Colonic mucosa (tissue), 4 donors: Measurements from ENCODE around the gene IMPA2. TPM values are rescaled to one million over a fixed set of nuclear protein-coding genes. Genes with fewer than 3 reads are reported as not detected.

Source experiments
- DNase-seq: peaks from one replicate; pipeline ENCODE4 v3.0.0-alpha.2; 2020
- H3K27ac ChIP-seq: fragments of 200-600 bp; one replicate; pipeline ENCODE4 v1.8.0; 2021
- H3K27me3 ChIP-seq: fragments of 200-600 bp; one replicate; pipeline ENCODE4 v1.8.0; 2021
- H3K36me3 ChIP-seq: fragments of 200-600 bp; one replicate; pipeline ENCODE4 v1.8.0; 2021
- H3K4me1 ChIP-seq: fragments of 200-600 bp; one replicate; pipeline ENCODE4 v1.8.0; 2021; ENCODE audit warnings: mild to moderate bottlenecking
- H3K4me3 ChIP-seq: fragments of 200-600 bp; one replicate; pipeline ENCODE4 v1.8.0; 2021
- H3K9ac ChIP-seq, 2 donors: one replicate each; pipeline ENCODE4 v1.7.0; 2013; ENCODE audit warnings: control low read depth in 2 of 2, low read depth in 2 of 2, low read length in 2 of 2
- H3K9me3 ChIP-seq: fragments of 200-600 bp; one replicate; pipeline ENCODE4 v1.8.0; 2021
- CTCF ChIP-seq: fragments of 200-600 bp; IDR thresholded peaks from one replicate; pipeline ENCODE4 v1.8.0; 2022; ENCODE audit warnings: antibody characterized with exemption, mild to moderate bottlenecking
- intact Hi-C: fragments of 100-400 bp; cut with DNase I; formaldehyde crosslinking; loops from one replicate; pipeline ENCODE4 v1.14.1; 2022
- total RNA-seq, 2 donors: library from RNA; stranded (reverse); fragmentation: NEBNext Ultra II Directional in 1 of 2; extraction: Animal tissue kit (Norgen Biotek cat#: 25700) in 1 of 2; gene quantifications; one replicate each; pipeline ENCODE4 v1.2.1, GENCODE V29; 2021
- donor health status: healthy.
- donor health status: DM: no; HTN: no; CAD: no.
- donor health status: DM: no; HTN: no; CAD: no.

IMPA2 gene
- total RNA-seq, 2 donors from 2014 or later: 150 to 201 TPM

GRCh38 chr18:12028040-12028628 is 46.8 kb downstream of the IMPA2 start:
- Histone ChIP-seq H3K27ac (no peak overlapping the region), H3K36me3 (no peaks in the 10 kb centered on the region), H3K9ac (no peak overlapping the region), H3K27me3 (no peaks in the 10 kb centered on the region), H3K9me3 (no peaks in the 10 kb centered on the region), H3K4me3 (no peak overlapping the region), H3K4me1 (no peaks in the 10 kb centered on the region)
- no peak for DNase-seq
- TF ChIP-seq CTCF: no peak
- intact Hi-C loops: no loop called here

- Histone ChIP-seq H3K36me3 (no peaks in the 10 kb centered on the region), H3K4me1 (no peaks in the 10 kb centered on the region), H3K27me3 (no peaks in the 10 kb centered on the region), H3K4me3 (no peak overlapping the region), H3K27ac (no peak overlapping the region), H3K9me3 (no peaks in the 10 kb centered on the region), H3K9ac (no peak overlapping the region)
- DNase-seq: no peak
- intact Hi-C loops: no loop called here
- no peak for TF ChIP-seq CTCF
These were observed 47.4 kb downstream of the IMPA2 start for GRCh38 chr18:12028674-12029073.

- Histone ChIP-seq H3K36me3 (no peaks in the 10 kb centered on the region), H3K4me3 (no peak overlapping the region), H3K27me3 (no peaks in the 10 kb centered on the region), H3K9me3 (no peaks in the 10 kb centered on the region), H3K27ac (no peak overlapping the region), H3K4me1 (no peaks in the 10 kb centered on the region), H3K9ac (no peak overlapping the region)
- intact Hi-C loops: loop anchor here (5.0 kb wide), 1 partner anchor 303 kb away; no protein-coding TSS in a partner anchor
- TF ChIP-seq CTCF: no peak
- no peak for DNase-seq
These were observed 48.7 kb downstream of the IMPA2 start for GRCh38 chr18:12029786-12030584.

- H3K9ac ChIP-seq: no peak overlapping the region
- intact Hi-C loops: loop anchor here (5.0 kb wide), 1 partner anchor 303 kb away; no protein-coding TSS in a partner anchor
These were observed 49.4 kb downstream of the IMPA2 start for GRCh38 chr18:12030670-12031069.

GRCh38 chr18:12031181-12031580 is 49.9 kb downstream of the IMPA2 start:
- no peak for DNase-seq
- intact Hi-C loops: loop anchor here (5.0 kb wide), 1 partner anchor 304 kb away; no protein-coding TSS in a partner anchor
- Histone ChIP-seq H3K4me1 (no peaks in the 10 kb centered on the region), H3K9me3 (no peaks in the 10 kb centered on the region), H3K27ac (no peak overlapping the region), H3K27me3 (no peaks in the 10 kb centered on the region), H3K36me3 (no peaks in the 10 kb centered on the region), H3K9ac (no peak overlapping the region), H3K4me3 (no peak overlapping the region)
- TF ChIP-seq CTCF: no peak

More at GRCh38 chr18:12030670-12031069, 49.4 kb downstream of the IMPA2 start:
- H3K4me1 ChIP-seq: no peaks in the 10 kb centered on the region
- no peaks in the 10 kb centered on the region for H3K9me3 ChIP-seq
- no peaks in the 10 kb centered on the region for H3K27me3 ChIP-seq
- no peak for TF ChIP-seq CTCF
- H3K36me3 ChIP-seq: no peaks in the 10 kb centered on the region
- no peak for DNase-seq
- no peak overlapping the region for H3K27ac ChIP-seq
- H3K4me3 ChIP-seq: no peak overlapping the region
